HEK293 (cell line): ENCODE measurements around the gene DIDO1.
A peak's percentile ranks its signal among the peaks of the same experiment; 100 is the strongest.

Source experiments
- BCL11B ChIP-seq: fragments of 450-650 bp; formaldehyde crosslinking; IDR thresholded peaks from 2 replicates; pipeline ENCODE4 v1.5.1; 2016; ENCODE audit warnings: low read depth, missing biosample characterization, missing genetic modification characterization
- HOXC10 ChIP-seq: sonication (generic); formaldehyde crosslinking; IDR thresholded peaks from 2 replicates; pipeline ENCODE4 v1.8.1; 2023; ENCODE audit warnings: mild to moderate bottlenecking, missing genetic modification reagents
- KLF1 ChIP-seq: fragments of 450-650 bp; formaldehyde crosslinking; IDR thresholded peaks from 2 replicates; pipeline ENCODE4 v1.5.1; 2016; ENCODE audit warnings: missing biosample characterization, missing genetic modification characterization
- PRDM1 ChIP-seq: fragments of 450-650 bp; formaldehyde crosslinking; IDR thresholded peaks from 2 replicates; pipeline ENCODE4; 2016; ENCODE audit warnings: missing biosample characterization, missing genetic modification characterization
- SP7 ChIP-seq: fragments of 450-650 bp; formaldehyde crosslinking; IDR thresholded peaks from 2 replicates; pipeline ENCODE4 v1.5.1; 2016; ENCODE audit warnings: missing biosample characterization, missing genetic modification characterization
- TRIM28 ChIP-seq: IDR thresholded peaks from 2 replicates; pipeline ENCODE4 v1.6.1; 2011; ENCODE audit warnings: low read length, control low read depth, borderline replicate concordance
- ZBTB1 ChIP-seq: fragments of 450-650 bp; formaldehyde crosslinking; IDR thresholded peaks from 2 replicates; pipeline ENCODE4 v1.5.1; 2016; ENCODE audit warnings: missing biosample characterization, missing genetic modification characterization
- ZBTB11 ChIP-seq: fragments of 450-650 bp; formaldehyde crosslinking; conservative IDR thresholded peaks from 2 replicates; pipeline ENCODE4 v1.5.1; 2016; ENCODE audit warnings: low read depth, missing biosample characterization, missing genetic modification characterization
- ZBTB17 ChIP-seq: fragments of 450-650 bp; formaldehyde crosslinking; IDR thresholded peaks from 2 replicates; pipeline ENCODE4 v1.5.1; 2016; ENCODE audit warnings: missing biosample characterization, missing genetic modification characterization
- ZBTB48 ChIP-seq: fragments of 450-650 bp; formaldehyde crosslinking; IDR thresholded peaks from 2 replicates; pipeline ENCODE4 v1.5.1; 2016; ENCODE audit warnings: missing biosample characterization, missing genetic modification characterization
- ZNF10 ChIP-seq: fragments of 450-650 bp; formaldehyde crosslinking; IDR thresholded peaks from 2 replicates; pipeline ENCODE4 v1.5.1; 2017; ENCODE audit warnings: missing biosample characterization, missing genetic modification characterization
- ZNF140 ChIP-seq: fragments of 450-650 bp; formaldehyde crosslinking; IDR thresholded peaks from 2 replicates; pipeline ENCODE4 v1.5.1; 2016; ENCODE audit warnings: missing biosample characterization, missing genetic modification characterization
- ZNF146 ChIP-seq: fragments of 450-650 bp; formaldehyde crosslinking; IDR thresholded peaks from 2 replicates; pipeline ENCODE4 v1.5.1; 2016; ENCODE audit warnings: missing biosample characterization, missing genetic modification characterization
- ZNF157 ChIP-seq: fragments of 450-650 bp; formaldehyde crosslinking; IDR thresholded peaks from 2 replicates; pipeline ENCODE4 v1.5.1; 2016; ENCODE audit warnings: missing biosample characterization, missing genetic modification characterization
- ZNF2 ChIP-seq: fragments of 450-650 bp; formaldehyde crosslinking; IDR thresholded peaks from 2 replicates; pipeline ENCODE4 v1.5.1; 2016; ENCODE audit warnings: missing biosample characterization, missing genetic modification characterization
- ZNF280D ChIP-seq: fragments of 450-650 bp; formaldehyde crosslinking; IDR thresholded peaks from 2 replicates; pipeline ENCODE4 v1.5.1; 2016; ENCODE audit warnings: missing biosample characterization, missing genetic modification characterization
- ZNF404 ChIP-seq: fragments of 450-650 bp; formaldehyde crosslinking; IDR thresholded peaks from 2 replicates; pipeline ENCODE4 v1.5.1; 2017; ENCODE audit warnings: missing biosample characterization, missing genetic modification characterization
- ZNF416 ChIP-seq: fragments of 450-650 bp; formaldehyde crosslinking; IDR thresholded peaks from 2 replicates; pipeline ENCODE4 v1.5.1; 2016; ENCODE audit warnings: missing biosample characterization, missing genetic modification characterization
- ZNF48 ChIP-seq: fragments of 450-650 bp; formaldehyde crosslinking; IDR thresholded peaks from 2 replicates; pipeline ENCODE4 v1.5.1; 2016; ENCODE audit warnings: missing biosample characterization, missing genetic modification characterization
- ZNF514 ChIP-seq: fragments of 450-650 bp; formaldehyde crosslinking; IDR thresholded peaks from 2 replicates; pipeline ENCODE4 v1.5.1; 2016; ENCODE audit warnings: missing biosample characterization, missing genetic modification characterization
- ZNF561 ChIP-seq: fragments of 450-650 bp; IDR thresholded peaks from 2 replicates; pipeline ENCODE4 v1.5.1; 2018; ENCODE audit warnings: missing biosample characterization, missing genetic modification characterization, borderline replicate concordance
- ZNF585B ChIP-seq: fragments of 450-650 bp; formaldehyde crosslinking; IDR thresholded peaks from 2 replicates; pipeline ENCODE4 v1.5.1; 2016; ENCODE audit warnings: missing biosample characterization, missing genetic modification characterization
- ZNF658 ChIP-seq: fragments of 450-650 bp; formaldehyde crosslinking; IDR thresholded peaks from 2 replicates; pipeline ENCODE4; 2016; ENCODE audit warnings: missing biosample characterization, missing genetic modification characterization
- ZNF664 ChIP-seq: fragments of 450-650 bp; formaldehyde crosslinking; IDR thresholded peaks from 2 replicates; pipeline ENCODE4 v1.5.1; 2016; ENCODE audit warnings: missing biosample characterization, missing genetic modification characterization
- ZSCAN4 ChIP-seq: fragments of 450-650 bp; formaldehyde crosslinking; IDR thresholded peaks from 2 replicates; pipeline ENCODE4 v1.5.1; 2017; ENCODE audit warnings: missing biosample characterization, missing genetic modification characterization
- TF ChIP-seq, protein P1 (sequence below): fragments of 450-650 bp; IDR thresholded peaks from 2 replicates; pipeline ENCODE4 v1.5.1; 2018; ENCODE audit warnings: missing biosample characterization, mild to moderate bottlenecking, missing genetic modification characterization
- TF ChIP-seq, protein P2 (sequence below): fragments of 450-650 bp; formaldehyde crosslinking; IDR thresholded peaks from 2 replicates; pipeline ENCODE4; 2016; ENCODE audit warnings: missing biosample characterization, missing genetic modification characterization
- TF ChIP-seq, protein P3 (sequence below): fragments of 450-650 bp; IDR thresholded peaks from 2 replicates; pipeline ENCODE4 v1.5.1; 2018; ENCODE audit warnings: missing biosample characterization, missing genetic modification characterization

Gene DIDO1

DNA sequence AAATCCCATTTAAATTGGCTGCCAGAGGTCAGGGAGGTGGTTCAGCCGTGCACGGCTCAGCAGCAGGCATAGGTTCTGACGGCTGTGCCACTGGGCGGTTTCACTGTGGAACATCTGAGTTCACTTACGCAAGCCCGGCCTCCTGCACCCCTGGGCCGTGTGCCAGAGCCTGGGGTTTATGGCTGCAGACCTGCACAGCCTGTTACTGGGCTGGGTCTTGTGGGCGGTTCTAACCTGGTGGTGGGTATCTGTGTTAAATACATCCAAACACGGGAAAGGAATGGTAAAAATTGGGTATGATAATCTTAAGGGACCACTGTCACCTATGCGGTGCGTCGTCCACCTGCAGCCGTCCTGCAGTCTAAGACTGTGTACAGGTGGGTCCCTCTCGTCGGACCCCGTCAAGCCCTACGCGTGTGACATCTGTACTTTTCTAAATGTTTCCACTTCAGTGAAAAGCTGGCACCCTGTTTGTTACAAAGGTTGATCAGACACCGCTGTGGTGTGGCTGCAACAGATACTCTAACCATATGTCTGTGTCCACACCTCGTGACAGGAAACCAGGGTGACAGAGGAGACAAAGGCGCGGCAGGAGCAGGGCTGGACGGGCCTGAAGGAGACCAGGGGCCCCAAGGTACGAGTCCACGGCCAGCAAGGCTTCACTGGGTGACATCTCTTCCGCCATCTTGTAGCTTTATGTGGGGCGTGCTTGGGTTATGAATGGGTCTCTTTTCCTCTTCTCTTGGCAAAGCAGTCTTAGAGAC lies 88.0 kb downstream of the DIDO1 start (continued):
- TF ChIP-seq, protein P1, sequence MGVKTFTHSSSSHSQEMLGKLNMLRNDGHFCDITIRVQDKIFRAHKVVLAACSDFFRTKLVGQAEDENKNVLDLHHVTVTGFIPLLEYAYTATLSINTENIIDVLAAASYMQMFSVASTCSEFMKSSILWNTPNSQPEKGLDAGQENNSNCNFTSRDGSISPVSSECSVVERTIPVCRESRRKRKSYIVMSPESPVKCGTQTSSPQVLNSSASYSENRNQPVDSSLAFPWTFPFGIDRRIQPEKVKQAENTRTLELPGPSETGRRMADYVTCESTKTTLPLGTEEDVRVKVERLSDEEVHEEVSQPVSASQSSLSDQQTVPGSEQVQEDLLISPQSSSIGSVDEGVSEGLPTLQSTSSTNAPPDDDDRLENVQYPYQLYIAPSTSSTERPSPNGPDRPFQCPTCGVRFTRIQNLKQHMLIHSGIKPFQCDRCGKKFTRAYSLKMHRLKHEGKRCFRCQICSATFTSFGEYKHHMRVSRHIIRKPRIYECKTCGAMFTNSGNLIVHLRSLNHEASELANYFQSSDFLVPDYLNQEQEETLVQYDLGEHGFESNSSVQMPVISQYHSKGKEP (tag by site-specific recombination), result peak; percentile 68; the same call in 1 of the 2 replicates
- no peak for TF ChIP-seq ZNF404 (tag by site-specific recombination)
- TF ChIP-seq ZNF10 (tag by site-specific recombination), result no peak
- TF ChIP-seq ZNF2, result no peak
- TF ChIP-seq, protein P2, sequence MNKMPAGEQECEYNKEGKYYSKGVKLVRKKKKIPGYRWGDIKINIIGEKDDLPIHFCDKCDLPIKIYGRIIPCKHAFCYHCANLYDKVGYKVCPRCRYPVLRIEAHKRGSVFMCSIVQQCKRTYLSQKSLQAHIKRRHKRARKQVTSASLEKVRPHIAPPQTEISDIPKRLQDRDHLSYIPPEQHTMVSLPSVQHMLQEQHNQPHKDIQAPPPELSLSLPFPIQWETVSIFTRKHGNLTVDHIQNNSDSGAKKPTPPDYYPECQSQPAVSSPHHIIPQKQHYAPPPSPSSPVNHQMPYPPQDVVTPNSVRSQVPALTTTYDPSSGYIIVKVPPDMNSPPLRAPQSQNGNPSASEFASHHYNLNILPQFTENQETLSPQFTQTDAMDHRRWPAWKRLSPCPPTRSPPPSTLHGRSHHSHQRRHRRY (tag by site-specific recombination), result no peak
- no peak for TF ChIP-seq ZNF514 (tag by site-specific recombination)
- TF ChIP-seq ZNF658 (tag by site-specific recombination), result no peak
- no peak for TF ChIP-seq ZNF140 (tag by site-specific recombination)
- no peak for TF ChIP-seq ZBTB11 (tag by site-specific recombination)
- no peak for TF ChIP-seq ZBTB1
- TF ChIP-seq HOXC10 (CRISPR knock-in tag), result no peak
- TF ChIP-seq ZBTB17, result peak; percentile 35; the same call in 1 of the 2 replicates
- peak; percentile 74 for TF ChIP-seq ZBTB48 (tag by site-specific recombination)
- no peak for TF ChIP-seq ZNF585B
- TF ChIP-seq ZNF146 (tag by site-specific recombination), result no peak
- no peak for TF ChIP-seq BCL11B (tag by site-specific recombination)
- peak; percentile 68; the same call in 1 of the 2 replicates for TF ChIP-seq KLF1
- TF ChIP-seq, protein P3, sequence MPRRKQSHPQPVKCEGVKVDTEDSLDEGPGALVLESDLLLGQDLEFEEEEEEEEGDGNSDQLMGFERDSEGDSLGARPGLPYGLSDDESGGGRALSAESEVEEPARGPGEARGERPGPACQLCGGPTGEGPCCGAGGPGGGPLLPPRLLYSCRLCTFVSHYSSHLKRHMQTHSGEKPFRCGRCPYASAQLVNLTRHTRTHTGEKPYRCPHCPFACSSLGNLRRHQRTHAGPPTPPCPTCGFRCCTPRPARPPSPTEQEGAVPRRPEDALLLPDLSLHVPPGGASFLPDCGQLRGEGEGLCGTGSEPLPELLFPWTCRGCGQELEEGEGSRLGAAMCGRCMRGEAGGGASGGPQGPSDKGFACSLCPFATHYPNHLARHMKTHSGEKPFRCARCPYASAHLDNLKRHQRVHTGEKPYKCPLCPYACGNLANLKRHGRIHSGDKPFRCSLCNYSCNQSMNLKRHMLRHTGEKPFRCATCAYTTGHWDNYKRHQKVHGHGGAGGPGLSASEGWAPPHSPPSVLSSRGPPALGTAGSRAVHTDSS (tag by site-specific recombination), result no peak
- no peak for TF ChIP-seq ZNF157 (tag by site-specific recombination)
- TF ChIP-seq SP7 (tag by site-specific recombination), result peak; percentile 37; the same call in 1 of the 2 replicates
- no peak for TF ChIP-seq PRDM1 (tag by site-specific recombination)
- no peak for TF ChIP-seq ZSCAN4 (tag by site-specific recombination)
- no peak for TF ChIP-seq ZNF664 (tag by site-specific recombination)
- TF ChIP-seq ZNF416 (tag by site-specific recombination), result no peak
- TF ChIP-seq ZNF48 (tag by site-specific recombination), result no peak
- no peak for TF ChIP-seq ZNF561
- TF ChIP-seq ZNF280D, result no peak
- no peak for TF ChIP-seq TRIM28
